ENCODE measurements around the gene DMXL1. TPM values are rescaled to one million over a fixed set of nuclear protein-coding genes. Genes with fewer than 3 reads are reported as not detected.

The DMXL1 gene
- total and polyA plus RNA-seq, 4 donors, result 4.3 to 38.1 (median 25.1) TPM

DNA sequence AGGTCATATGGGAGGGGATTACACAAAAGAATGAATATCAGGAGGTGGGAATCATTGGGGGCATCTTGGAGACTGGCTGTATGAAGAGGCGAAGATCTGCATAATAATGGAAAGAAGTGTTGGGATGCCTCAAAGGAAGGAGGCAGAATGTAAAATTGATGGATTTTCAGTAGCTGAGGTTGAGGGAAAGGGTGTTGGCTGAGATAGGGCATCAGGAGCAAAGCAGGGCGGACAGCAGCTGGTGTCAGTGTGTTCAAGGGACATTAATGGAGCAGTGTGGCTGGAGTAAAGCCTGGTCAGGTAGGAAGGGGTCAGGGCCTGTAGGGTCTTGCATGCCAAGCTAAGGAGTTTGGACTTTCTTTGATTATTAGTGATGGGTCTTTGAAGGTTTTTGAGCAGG lies 219.7 kb downstream of the DMXL1 start:
- no peak for TF ChIP-seq RXRA (IDR thresholded peaks at IDR 0.05)
- TF ChIP-seq, protein P1, sequence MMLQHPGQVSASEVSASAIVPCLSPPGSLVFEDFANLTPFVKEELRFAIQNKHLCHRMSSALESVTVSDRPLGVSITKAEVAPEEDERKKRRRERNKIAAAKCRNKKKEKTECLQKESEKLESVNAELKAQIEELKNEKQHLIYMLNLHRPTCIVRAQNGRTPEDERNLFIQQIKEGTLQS (IDR thresholded peaks at IDR 0.05), result no peak
- TF ChIP-seq, protein P2, sequence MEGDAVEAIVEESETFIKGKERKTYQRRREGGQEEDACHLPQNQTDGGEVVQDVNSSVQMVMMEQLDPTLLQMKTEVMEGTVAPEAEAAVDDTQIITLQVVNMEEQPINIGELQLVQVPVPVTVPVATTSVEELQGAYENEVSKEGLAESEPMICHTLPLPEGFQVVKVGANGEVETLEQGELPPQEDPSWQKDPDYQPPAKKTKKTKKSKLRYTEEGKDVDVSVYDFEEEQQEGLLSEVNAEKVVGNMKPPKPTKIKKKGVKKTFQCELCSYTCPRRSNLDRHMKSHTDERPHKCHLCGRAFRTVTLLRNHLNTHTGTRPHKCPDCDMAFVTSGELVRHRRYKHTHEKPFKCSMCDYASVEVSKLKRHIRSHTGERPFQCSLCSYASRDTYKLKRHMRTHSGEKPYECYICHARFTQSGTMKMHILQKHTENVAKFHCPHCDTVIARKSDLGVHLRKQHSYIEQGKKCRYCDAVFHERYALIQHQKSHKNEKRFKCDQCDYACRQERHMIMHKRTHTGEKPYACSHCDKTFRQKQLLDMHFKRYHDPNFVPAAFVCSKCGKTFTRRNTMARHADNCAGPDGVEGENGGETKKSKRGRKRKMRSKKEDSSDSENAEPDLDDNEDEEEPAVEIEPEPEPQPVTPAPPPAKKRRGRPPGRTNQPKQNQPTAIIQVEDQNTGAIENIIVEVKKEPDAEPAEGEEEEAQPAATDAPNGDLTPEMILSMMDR (IDR thresholded peaks at IDR 0.05; ENCODE audit: low read depth, low read length, missing input control), result no peak
- no peak for TF ChIP-seq HNF4G (IDR thresholded peaks at IDR 0.05)
- TF ChIP-seq, protein P3, sequence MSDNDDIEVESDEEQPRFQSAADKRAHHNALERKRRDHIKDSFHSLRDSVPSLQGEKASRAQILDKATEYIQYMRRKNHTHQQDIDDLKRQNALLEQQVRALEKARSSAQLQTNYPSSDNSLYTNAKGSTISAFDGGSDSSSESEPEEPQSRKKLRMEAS (IDR thresholded peaks at IDR 0.05), result no peak
- TF ChIP-seq, protein P4, sequence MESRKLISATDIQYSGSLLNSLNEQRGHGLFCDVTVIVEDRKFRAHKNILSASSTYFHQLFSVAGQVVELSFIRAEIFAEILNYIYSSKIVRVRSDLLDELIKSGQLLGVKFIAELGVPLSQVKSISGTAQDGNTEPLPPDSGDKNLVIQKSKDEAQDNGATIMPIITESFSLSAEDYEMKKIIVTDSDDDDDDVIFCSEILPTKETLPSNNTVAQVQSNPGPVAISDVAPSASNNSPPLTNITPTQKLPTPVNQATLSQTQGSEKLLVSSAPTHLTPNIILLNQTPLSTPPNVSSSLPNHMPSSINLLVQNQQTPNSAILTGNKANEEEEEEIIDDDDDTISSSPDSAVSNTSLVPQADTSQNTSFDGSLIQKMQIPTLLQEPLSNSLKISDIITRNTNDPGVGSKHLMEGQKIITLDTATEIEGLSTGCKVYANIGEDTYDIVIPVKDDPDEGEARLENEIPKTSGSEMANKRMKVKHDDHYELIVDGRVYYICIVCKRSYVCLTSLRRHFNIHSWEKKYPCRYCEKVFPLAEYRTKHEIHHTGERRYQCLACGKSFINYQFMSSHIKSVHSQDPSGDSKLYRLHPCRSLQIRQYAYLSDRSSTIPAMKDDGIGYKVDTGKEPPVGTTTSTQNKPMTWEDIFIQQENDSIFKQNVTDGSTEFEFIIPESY (IDR thresholded peaks at IDR 0.05), result no peak
- no peak for TF ChIP-seq NR2F2 (IDR thresholded peaks at IDR 0.05)
- no peak for TF ChIP-seq FOXA1 (IDR thresholded peaks at IDR 0.05)
- TF ChIP-seq, protein P5, sequence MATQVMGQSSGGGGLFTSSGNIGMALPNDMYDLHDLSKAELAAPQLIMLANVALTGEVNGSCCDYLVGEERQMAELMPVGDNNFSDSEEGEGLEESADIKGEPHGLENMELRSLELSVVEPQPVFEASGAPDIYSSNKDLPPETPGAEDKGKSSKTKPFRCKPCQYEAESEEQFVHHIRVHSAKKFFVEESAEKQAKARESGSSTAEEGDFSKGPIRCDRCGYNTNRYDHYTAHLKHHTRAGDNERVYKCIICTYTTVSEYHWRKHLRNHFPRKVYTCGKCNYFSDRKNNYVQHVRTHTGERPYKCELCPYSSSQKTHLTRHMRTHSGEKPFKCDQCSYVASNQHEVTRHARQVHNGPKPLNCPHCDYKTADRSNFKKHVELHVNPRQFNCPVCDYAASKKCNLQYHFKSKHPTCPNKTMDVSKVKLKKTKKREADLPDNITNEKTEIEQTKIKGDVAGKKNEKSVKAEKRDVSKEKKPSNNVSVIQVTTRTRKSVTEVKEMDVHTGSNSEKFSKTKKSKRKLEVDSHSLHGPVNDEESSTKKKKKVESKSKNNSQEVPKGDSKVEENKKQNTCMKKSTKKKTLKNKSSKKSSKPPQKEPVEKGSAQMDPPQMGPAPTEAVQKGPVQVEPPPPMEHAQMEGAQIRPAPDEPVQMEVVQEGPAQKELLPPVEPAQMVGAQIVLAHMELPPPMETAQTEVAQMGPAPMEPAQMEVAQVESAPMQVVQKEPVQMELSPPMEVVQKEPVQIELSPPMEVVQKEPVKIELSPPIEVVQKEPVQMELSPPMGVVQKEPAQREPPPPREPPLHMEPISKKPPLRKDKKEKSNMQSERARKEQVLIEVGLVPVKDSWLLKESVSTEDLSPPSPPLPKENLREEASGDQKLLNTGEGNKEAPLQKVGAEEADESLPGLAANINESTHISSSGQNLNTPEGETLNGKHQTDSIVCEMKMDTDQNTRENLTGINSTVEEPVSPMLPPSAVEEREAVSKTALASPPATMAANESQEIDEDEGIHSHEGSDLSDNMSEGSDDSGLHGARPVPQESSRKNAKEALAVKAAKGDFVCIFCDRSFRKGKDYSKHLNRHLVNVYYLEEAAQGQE (IDR thresholded peaks at IDR 0.05), result no peak
- TF ChIP-seq GABPA (IDR thresholded peaks at IDR 0.05 in 1 of 2, conservative IDR thresholded peaks at IDR 0.05 in 1 of 2), result no peak
- no peak for TF ChIP-seq TAF1 (conservative IDR thresholded peaks at IDR 0.05)
- no peak for TF ChIP-seq JUND (IDR thresholded peaks at IDR 0.05)
- TF ChIP-seq SP1 (IDR thresholded peaks at IDR 0.05), result no peak
- no peak for TF ChIP-seq RAD21 (IDR thresholded peaks at IDR 0.05)
- TF ChIP-seq HNF4A (conservative IDR thresholded peaks at IDR 0.05), result no peak
- no peak for TF ChIP-seq FOXA2 (IDR thresholded peaks at IDR 0.05)
- TF ChIP-seq EGR1 (IDR thresholded peaks at IDR 0.05; ENCODE audit: low read depth in 2 of 2), result no peak
- TF ChIP-seq YY1 (IDR thresholded peaks at IDR 0.05), result no peak
- no peak for DNase-seq (ENCODE audit: low spot score)
- no peaks in the 10 kb centered on the region for H3K4me1 ChIP-seq (ENCODE audit: control insufficient read depth in 4 of 4, insufficient read depth in 4 of 4, low read length in 3 of 4)
- no peak overlapping the region for H3K4me3 ChIP-seq (ENCODE audit: low read depth in 1 of 3, low read length in 3 of 3)
- 94% methylated on average over 2 of the region's 2 CpGs for WGBS
- no peaks in the 10 kb centered on the region for H3K9me3 ChIP-seq (ENCODE audit: control insufficient read depth in 4 of 4, low read length in 3 of 4)
- no peak overlapping the region for H3K27ac ChIP-seq (ENCODE audit: low read depth in 1 of 2, low read length in 2 of 2)
- no peaks in the 10 kb centered on the region for H3K27me3 ChIP-seq (ENCODE audit: control insufficient read depth in 4 of 4, insufficient read depth in 4 of 4, low read length in 3 of 4)
- H3K9ac ChIP-seq (ENCODE audit: low read depth in 1 of 2, low read length in 2 of 2), result no peak overlapping the region
- no peaks in the 10 kb centered on the region for H3K36me3 ChIP-seq (ENCODE audit: control insufficient read depth in 4 of 4, insufficient read depth in 3 of 4, low read depth in 1 of 4, low read length in 3 of 4)

Measured in liver (tissue), 9 donors.